Mesothelial cell of epicardium (in vitro differentiated cells): Measurements from ENCODE around the gene TYROBP. TPM values are rescaled to one million over a fixed set of nuclear protein-coding genes. Genes with fewer than 3 reads are reported as not detected.
"Not testable (repeated sequence)": the region's sequence is repeated elsewhere in the genome, so short reads cannot be mapped to it uniquely, and the experiment has no call there.

ENCODE experiments used
- DNase-seq, 2 experiments: peaks; one replicate each; pipeline ENCODE4 v3.0.0; 2021; ENCODE audit warnings: low spot score in 2 of 2; ENCODE audit not compliant: unreplicated experiment in 2 of 2
- H3K27ac Mint-ChIP-seq: 2 replicates; pipeline ENCODE4 v1.8.0; 2021; ENCODE audit warnings: mixed read lengths
- H3K27me3 Mint-ChIP-seq: 2 replicates; pipeline ENCODE4 v1.8.0; 2021; ENCODE audit warnings: low read depth, mixed read lengths
- H3K36me3 Mint-ChIP-seq: 2 replicates; pipeline ENCODE4 v1.8.0; 2021; ENCODE audit warnings: mixed read lengths
- H3K4me1 Mint-ChIP-seq: 2 replicates; pipeline ENCODE4 v1.8.0; 2021; ENCODE audit warnings: mixed read lengths
- H3K4me3 Mint-ChIP-seq: 2 replicates; pipeline ENCODE4 v1.8.0; 2021; ENCODE audit warnings: mild to moderate bottlenecking, moderate library complexity, mixed read lengths
- H3K9me3 Mint-ChIP-seq: 2 replicates; pipeline ENCODE4 v1.8.0; 2021; ENCODE audit warnings: mixed read lengths
- CTCF ChIP-seq: fragments of 200-600 bp; sonication (generic); IDR thresholded peaks from one replicate; pipeline ENCODE4 v1.5.0; 2021; ENCODE audit warnings: antibody characterized with exemption; ENCODE audit not compliant: unreplicated experiment
- total RNA-seq: library from RNA; stranded (reverse); gene quantifications from 3 replicates; pipeline ENCODE4 v1.2.1, GENCODE V29; 2021

The TYROBP gene
- not detected in 3 replicates for total RNA-seq

DNA sequence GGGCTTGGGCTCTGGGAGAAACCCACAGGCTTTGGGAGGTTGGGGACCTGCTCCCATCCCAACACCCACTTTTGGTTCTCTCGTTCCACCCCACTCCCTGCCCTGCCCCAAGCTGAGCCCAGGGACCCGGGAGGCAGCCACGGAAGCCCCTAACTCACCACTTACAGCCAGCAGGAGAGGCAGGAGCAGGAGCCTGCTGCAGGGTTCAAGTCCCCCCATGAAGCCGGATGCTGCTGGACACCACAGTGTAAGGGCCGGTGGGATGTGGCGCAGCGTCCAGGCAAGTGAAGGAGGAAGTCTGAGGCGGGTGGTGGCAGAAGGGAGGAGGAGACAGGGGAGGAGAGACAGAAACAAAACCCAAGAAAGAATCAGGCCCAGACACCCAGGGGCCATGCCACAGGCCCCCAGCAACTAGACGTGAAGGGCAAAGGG is at the start of gene TYROBP:
Gene TYROBP, minus strand, starts transcription at position 286 of the 432 bp plus-strand sequence. Its CDS starts 67 bp downstream, at position 219.
- no peak within 1 kb of the TSS for H3K4me3 Mint-ChIP-seq
- no peaks in the 10 kb centered on the region for H3K36me3 Mint-ChIP-seq
- no peaks in the 10 kb centered on the region for H3K9me3 Mint-ChIP-seq
- DNase-seq = no peak
- no peak within 1 kb of the TSS for H3K27ac Mint-ChIP-seq
- H3K27me3 Mint-ChIP-seq = no peaks in the 10 kb centered on the region
- TF ChIP-seq CTCF = no peak
- H3K4me1 Mint-ChIP-seq = peaks cover 7% of the 10 kb centered on the region

DNA sequence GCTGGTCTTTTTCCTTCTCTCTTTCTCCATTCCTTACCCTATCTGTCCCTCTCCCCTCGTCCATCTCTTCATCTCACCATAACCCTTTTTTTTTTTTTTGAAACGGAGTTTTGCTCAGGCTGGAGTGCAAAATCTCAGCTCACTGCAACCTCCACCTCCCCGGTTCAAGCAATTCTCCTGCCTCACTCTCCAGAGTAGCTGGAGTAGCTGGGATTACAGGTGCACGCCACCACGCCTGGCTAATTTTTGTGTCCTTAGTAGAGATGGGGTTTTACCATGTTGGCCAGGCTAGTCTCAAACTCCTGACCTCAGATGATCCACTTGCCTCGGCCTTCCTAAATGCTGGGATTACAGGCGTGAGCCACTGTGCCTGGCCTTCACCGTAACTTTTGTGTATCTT is 49.3 kb upstream of the TYROBP start:
- peaks cover 73% of the 10 kb centered on the region for H3K27me3 Mint-ChIP-seq
- H3K4me1 Mint-ChIP-seq, H3K9me3 Mint-ChIP-seq, H3K4me3 Mint-ChIP-seq, H3K27ac Mint-ChIP-seq, DNase-seq, H3K36me3 Mint-ChIP-seq: not testable (repeated sequence)

DNA sequence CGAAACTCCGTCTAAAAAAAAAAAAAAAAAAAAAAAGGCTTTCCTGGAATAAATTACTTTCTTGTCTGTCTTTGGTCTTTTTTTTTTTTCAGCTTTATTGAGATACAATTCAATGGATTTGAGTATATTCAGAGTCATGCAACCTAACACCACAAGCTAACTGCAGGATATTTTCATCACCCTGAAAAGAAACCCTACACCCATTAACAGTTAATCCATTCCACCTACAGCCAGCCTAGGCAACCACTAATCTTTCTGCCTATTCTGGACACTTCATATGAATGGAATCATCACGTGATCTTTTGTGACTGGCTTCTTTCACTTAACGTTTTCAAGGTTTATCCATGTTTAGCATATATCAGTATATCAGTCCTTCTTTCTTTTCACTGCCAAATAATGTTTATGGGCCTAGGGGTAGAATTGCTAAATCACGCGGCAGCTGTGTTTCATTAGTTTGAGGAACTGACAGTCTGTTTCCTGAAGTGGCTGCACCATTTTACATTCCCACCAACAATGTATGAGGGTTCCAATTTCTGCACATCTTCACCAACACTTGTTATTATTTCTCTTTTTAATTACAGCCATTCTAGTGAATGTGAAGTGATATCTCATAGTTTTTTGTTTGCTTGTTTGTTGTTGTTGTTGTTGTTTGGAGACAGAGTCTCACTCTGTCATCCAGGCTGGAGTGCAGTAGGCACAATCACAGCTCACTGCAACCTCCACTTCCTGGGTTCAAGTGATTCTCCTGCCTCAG is 48.0 kb upstream of the TYROBP start:
- no peak for DNase-seq
- no peak overlapping the region for H3K4me3 Mint-ChIP-seq
- H3K4me1 Mint-ChIP-seq = no peaks in the 10 kb centered on the region
- no peak overlapping the region for H3K27ac Mint-ChIP-seq
- peaks cover 72% of the 10 kb centered on the region for H3K27me3 Mint-ChIP-seq
- no peak for TF ChIP-seq CTCF
- peaks cover 5% of the 10 kb centered on the region for H3K9me3 Mint-ChIP-seq
- no peaks in the 10 kb centered on the region for H3K36me3 Mint-ChIP-seq

DNA sequence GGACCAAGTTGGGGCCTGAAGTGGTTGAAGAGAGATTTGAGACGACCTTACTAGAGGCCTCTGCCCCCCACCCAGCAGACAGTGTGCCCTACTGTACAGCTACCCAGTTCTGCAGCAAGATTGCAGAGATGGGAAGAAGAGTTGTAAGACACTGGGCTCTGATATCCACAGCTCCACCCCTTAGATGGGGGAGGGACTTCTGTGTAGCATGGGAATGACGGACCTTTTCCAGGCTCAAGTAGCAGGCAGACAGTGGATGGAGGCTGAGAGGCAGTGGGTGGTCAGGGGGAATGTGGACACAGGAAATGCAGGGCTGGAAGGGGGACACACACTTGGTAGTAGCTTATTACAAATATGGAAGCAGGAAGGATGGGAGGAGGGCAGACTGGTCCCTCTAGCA is 41.0 kb upstream of the TYROBP start:
- peaks cover 19% of the 10 kb centered on the region for H3K27me3 Mint-ChIP-seq
- H3K9me3 Mint-ChIP-seq = no peaks in the 10 kb centered on the region
- H3K27ac Mint-ChIP-seq = no peak overlapping the region
- H3K4me1 Mint-ChIP-seq = peaks cover 3% of the 10 kb centered on the region
- H3K36me3 Mint-ChIP-seq = peaks cover 1% of the 10 kb centered on the region
- no peak for TF ChIP-seq CTCF
- no peak for DNase-seq
- H3K4me3 Mint-ChIP-seq = no peak overlapping the region

- Mint-ChIP-seq H3K9me3 (no peaks in the 10 kb centered on the region), H3K4me3 (no peak overlapping the region), H3K27me3 (peaks cover 2% of the 10 kb centered on the region), H3K27ac (no peak overlapping the region), H3K36me3 (peaks cover 17% of the 10 kb centered on the region), H3K4me1 (peaks cover 3% of the 10 kb centered on the region)
- TF ChIP-seq CTCF = no peak
- DNase-seq = no peak
These were observed 38.1 kb upstream of the TYROBP start for GRCh38 chr19:35946203-35946602.

- H3K4me3 Mint-ChIP-seq = no peak overlapping the region
- H3K36me3 Mint-ChIP-seq = peaks cover 22% of the 10 kb centered on the region
- H3K27ac Mint-ChIP-seq = no peak overlapping the region
These were observed 37.2 kb upstream of the TYROBP start for GRCh38 chr19:35945121-35945790.

More at GRCh38 chr19:35945121-35945790, 37.2 kb upstream of the TYROBP start:
- no peaks in the 10 kb centered on the region for H3K27me3 Mint-ChIP-seq
- peaks cover 3% of the 10 kb centered on the region for H3K4me1 Mint-ChIP-seq
- no peak for DNase-seq
- no peaks in the 10 kb centered on the region for H3K9me3 Mint-ChIP-seq
- TF ChIP-seq CTCF = no peak
